Skeletal muscle satellite cell (primary cell): Measurements from ENCODE around the gene FAM120C.
A peak's percentile ranks its signal among the peaks of the same experiment; 100 is the strongest.

Experiments used
- H3K27me3 ChIP-seq: 2 replicates; pipeline ENCODE4 v1.7.0; 2013; ENCODE audit warnings: low read length; ENCODE audit not compliant: control insufficient read depth, insufficient read depth
- H3K36me3 ChIP-seq: 2 replicates; pipeline ENCODE4 v1.7.0; 2013; ENCODE audit warnings: mild to moderate bottlenecking, control low read depth, low read length; ENCODE audit not compliant: insufficient read depth
- H3K4me1 ChIP-seq: 2 replicates; pipeline ENCODE4 v1.7.0; 2013; ENCODE audit warnings: low read length; ENCODE audit not compliant: control insufficient read depth, insufficient read depth
- H3K4me2 ChIP-seq: 2 replicates; pipeline ENCODE4 v1.7.0; 2013; ENCODE audit warnings: mild to moderate bottlenecking, low read length
- H3K4me3 ChIP-seq: 2 replicates; pipeline ENCODE4 v1.7.0; 2013; ENCODE audit warnings: low read length
- H3K9ac ChIP-seq: 2 replicates; pipeline ENCODE4 v1.7.0; 2013; ENCODE audit warnings: mild to moderate bottlenecking, low read depth, low read length, moderate library complexity
- H3K9me3 ChIP-seq: replicated peaks from 2 replicates; pipeline ENCODE4 v1.7.0; 2013; ENCODE audit warnings: mild to moderate bottlenecking, control low read depth, low read length

The FAM120C gene

DNA sequence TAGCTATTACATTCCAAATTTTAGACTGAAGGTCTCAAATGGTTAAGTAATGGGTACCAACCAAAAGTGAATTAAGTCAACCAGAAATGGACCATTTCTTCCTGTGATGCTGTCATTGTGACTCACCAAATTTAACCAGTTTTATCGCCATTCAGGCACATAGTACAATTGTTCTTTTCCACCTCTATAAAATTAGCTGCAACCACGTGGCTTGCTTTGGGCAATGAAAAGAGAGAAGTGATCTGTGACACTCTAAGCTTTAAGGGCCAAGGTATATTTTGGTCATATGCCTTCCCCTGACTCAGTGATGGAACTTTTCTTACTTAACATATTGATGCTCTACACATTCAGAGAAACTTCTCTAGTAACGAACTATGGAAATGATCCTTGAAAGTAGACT is 118.5 kb downstream of the FAM120C start:
- Histone ChIP-seq H3K4me3 (no peak overlapping the region), H3K9me3 (no peaks in the 10 kb centered on the region), H3K9ac (no peak overlapping the region), H3K4me1 (peaks cover 3% of the 10 kb centered on the region), H3K4me2 (no peak overlapping the region), H3K36me3 (no peaks in the 10 kb centered on the region), H3K27me3 (no peaks in the 10 kb centered on the region)

DNA sequence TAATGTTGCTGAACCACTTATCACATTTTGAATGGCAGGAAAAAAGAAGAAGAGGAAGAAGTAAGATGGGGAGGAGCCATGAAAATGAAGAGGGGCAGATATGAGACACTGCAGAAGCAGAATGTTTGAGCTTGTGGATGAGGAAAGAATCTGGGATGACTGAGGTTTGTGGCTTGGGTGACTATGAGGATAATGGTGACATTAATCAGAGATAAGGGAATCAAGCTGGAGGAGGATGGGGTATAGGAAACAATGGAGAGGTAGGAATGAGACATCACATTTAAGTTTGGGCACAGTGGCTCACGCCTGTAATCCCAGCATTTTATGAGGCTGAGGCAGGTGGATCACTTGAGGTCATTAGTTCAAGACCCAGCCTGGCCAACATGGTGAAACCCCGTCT is 119.7 kb downstream of the FAM120C start:
- Histone ChIP-seq H3K9ac (no peak overlapping the region), H3K4me1 (peaks cover 3% of the 10 kb centered on the region), H3K9me3 (no peaks in the 10 kb centered on the region), H3K4me2 (no peak overlapping the region), H3K27me3 (no peaks in the 10 kb centered on the region), H3K36me3 (no peaks in the 10 kb centered on the region), H3K4me3 (no peak overlapping the region)

DNA sequence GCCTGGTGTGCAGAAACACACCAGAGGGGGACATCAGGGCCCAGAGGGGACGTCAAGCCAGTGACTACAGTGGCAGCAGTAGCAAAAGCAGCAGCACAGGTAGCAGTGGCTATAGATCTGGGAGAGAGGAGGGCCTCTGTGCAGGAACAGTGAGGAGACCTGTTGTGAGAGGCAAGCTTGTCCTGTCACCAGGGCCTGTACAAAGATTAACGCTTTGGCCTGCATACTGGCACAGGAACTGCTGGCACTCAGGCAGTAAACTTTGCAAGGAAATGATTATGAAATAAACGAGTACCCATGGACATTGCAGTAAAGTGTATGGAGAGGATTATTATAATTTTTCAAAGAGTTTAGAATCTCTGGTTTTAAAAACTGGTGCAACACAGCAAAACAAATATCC is 133.3 kb downstream of the FAM120C start:
- Histone ChIP-seq H3K36me3 (no peaks in the 10 kb centered on the region), H3K27me3 (no peaks in the 10 kb centered on the region), H3K4me1 (no peaks in the 10 kb centered on the region), H3K4me2 (no peak overlapping the region), H3K9me3 (no peaks in the 10 kb centered on the region), H3K4me3 (no peak overlapping the region), H3K9ac (no peak overlapping the region)

DNA sequence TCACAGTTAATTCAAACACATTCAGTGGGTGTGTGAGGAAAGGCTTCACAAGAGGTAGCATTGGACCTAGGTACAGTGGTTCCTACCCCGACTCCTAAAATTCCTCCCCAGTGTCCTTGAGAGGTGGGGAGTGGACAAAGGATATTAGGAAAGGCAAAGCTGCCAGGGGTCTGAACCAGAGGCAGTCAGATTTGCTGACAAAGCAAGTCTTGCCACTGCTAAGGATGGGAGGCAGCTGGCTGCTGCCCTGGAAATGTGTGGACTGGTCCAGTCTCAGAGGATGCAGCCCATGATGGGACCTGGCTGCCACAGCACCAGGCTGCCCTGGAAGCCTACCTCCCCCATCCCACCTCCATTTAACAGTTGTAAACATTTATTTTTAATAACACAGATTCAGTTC is 134.6 kb downstream of the FAM120C start:
- no peaks in the 10 kb centered on the region for H3K27me3 ChIP-seq
- no peak overlapping the region for H3K4me3 ChIP-seq
- H3K9ac ChIP-seq = no peak overlapping the region
- H3K9me3 ChIP-seq = no peaks in the 10 kb centered on the region
- H3K36me3 ChIP-seq = no peaks in the 10 kb centered on the region
- H3K4me1 ChIP-seq = no peaks in the 10 kb centered on the region
- H3K4me2 ChIP-seq = no peak overlapping the region

DNA sequence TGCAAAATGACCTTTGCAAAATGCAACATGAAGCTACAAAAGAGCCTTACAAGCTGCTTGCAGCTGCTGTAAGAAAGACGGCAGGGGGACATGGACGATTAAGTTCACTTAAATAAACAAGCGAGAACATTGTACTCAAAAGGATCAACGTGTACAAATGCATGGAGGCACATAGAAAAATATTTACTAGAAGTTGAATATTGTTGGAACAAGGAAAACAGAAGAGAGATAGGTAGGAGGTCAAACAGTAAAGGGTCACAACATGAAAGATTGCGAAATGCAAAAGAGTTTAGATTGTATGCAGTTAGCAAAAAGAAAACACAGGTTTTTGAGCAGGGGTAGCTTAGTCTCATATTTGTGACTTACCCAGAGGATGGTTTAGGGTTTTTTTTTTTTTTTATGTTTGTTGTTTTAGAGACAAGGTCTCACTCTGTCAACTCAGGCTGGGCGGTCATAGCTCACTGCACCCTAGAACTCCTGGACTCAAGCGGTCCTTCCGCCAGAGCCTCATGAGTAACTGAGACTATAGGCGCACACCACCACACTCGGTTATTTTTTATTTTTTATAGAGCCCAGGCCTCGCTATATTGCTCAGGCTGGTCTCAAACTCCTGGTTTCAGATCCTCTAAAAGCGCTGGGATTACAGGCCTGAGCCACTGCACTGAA is 137.4 kb downstream of the FAM120C start:
- Histone ChIP-seq H3K9ac (no peak overlapping the region), H3K9me3 (no peaks in the 10 kb centered on the region), H3K4me2 (peak overlapping the region; percentile 82), H3K4me1 (no peaks in the 10 kb centered on the region), H3K27me3 (no peaks in the 10 kb centered on the region), H3K4me3 (peak overlapping the region; percentile 82), H3K36me3 (peaks cover 3% of the 10 kb centered on the region)

DNA sequence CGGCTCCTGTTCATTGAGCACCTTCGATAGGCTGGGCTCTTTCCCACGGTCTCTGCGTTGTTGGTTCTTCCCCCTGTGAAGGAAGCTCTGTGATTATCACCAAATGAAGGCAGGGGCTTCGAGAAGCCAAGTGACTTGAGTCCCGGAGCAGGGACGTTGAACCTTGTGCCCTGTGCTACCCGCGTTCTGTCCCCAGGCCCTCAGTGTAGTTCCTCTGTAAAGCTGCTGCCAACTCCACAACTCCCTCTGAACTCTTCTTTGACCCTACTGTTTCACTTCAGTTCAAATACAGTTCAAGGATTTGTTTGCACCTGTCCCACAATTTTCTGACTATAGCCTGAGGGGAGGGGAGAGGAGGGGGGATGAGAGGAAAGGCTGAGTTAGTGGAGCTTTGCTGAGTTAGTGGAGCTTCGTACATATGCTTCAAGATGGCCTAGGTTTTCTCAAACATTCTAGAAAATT is 138.1 kb downstream of the FAM120C start:
- no peaks in the 10 kb centered on the region for H3K9me3 ChIP-seq
- H3K9ac ChIP-seq = peak overlapping the region; percentile 97
- peaks cover 3% of the 10 kb centered on the region for H3K36me3 ChIP-seq
- H3K4me1 ChIP-seq = no peaks in the 10 kb centered on the region
- peak overlapping the region; percentile 82 for H3K4me3 ChIP-seq
- no peaks in the 10 kb centered on the region for H3K27me3 ChIP-seq
- peak overlapping the region; percentile 82 for H3K4me2 ChIP-seq

DNA sequence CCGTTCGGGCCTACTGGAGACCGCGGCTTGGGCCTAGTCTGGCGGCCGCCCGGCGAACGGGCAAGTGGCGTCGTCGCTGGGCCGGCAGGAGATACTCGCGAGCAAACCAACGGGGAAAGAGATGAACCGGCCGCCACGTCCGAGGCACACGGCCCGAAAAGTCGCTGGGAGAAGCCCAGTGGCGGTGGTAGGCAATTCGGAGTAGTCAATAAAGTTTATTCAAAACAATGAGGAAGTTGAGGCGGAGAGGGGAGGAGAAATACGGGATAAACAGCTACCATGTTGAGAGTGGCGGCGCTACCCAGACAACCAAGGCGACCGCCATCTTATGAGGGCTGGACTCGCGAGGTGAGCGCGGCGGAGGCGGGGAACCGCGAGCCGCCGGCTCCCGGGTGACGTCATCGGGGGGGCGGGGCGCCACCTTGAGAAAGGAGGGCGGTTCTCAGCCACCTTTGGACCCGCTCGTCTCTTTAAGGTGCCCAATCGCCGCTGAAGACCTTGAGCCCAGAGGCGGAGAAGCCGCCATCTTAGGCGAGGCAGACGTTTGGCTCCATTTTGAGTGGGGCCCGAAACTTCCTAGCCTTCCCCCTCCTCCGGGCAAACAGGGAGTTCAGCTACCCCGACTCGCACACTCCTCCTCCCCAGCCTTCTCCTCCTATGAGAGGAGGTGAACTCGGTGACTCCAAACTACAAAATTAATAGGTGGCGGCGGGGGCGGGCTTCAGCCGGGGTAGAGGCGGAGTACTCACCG is 138.8 kb downstream of the FAM120C start, which contains the start of gene PHF8:
Gene PHF8, minus strand, starts transcription at position 348 of the 751 bp plus-strand sequence. CDS start 1,745 bp downstream, outside the sequence.
- Histone ChIP-seq H3K27me3 (no peaks in the 10 kb centered on the region), H3K4me1 (no peaks in the 10 kb centered on the region)

DNA sequence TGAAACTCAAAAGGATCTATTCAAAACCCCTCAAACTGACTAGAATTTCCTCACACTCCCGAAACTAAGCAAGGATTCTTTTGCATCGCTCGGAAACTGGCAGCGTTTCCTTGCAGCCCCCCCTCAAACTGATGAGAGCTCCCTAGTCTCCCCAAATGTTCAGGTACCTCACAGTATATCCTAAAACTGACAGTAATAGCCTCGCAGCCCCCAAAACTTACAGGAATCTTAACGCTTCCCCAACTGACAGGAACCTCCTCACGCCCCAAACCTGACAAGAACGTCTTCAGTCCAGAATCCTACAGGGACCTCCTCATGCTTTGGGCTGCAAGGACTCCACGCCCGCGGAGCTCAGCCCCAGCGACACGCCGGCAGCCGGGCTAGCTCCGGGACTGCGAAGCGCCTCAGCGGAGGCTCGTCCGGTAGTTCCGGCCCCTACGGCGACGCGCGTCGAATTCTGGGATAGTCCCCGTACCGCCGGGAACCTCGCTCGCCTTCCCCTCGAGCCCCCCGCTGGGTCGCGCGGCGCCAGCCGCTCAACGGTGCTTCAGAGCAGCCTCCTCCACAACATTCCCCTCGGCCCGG is 139.4 kb downstream of the FAM120C start:
- H3K36me3 ChIP-seq = peaks cover 3% of the 10 kb centered on the region
- H3K4me3 ChIP-seq = peak overlapping the region; percentile 82
- H3K4me1 ChIP-seq = no peaks in the 10 kb centered on the region
- H3K4me2 ChIP-seq = peak overlapping the region; percentile 82
- H3K9me3 ChIP-seq = no peaks in the 10 kb centered on the region
- peak overlapping the region; percentile 97 for H3K9ac ChIP-seq
- no peaks in the 10 kb centered on the region for H3K27me3 ChIP-seq

More for the DNA sequence above, 138.8 kb downstream of the FAM120C start, which contains the start of gene PHF8:
- Histone ChIP-seq H3K36me3 (peaks cover 3% of the 10 kb centered on the region), H3K4me3 (peak within 1 kb of the TSS; percentile 82), H3K4me2 (peak within 1 kb of the TSS; percentile 82), H3K9me3 (no peaks in the 10 kb centered on the region), H3K9ac (peak within 1 kb of the TSS; percentile 97)

DNA sequence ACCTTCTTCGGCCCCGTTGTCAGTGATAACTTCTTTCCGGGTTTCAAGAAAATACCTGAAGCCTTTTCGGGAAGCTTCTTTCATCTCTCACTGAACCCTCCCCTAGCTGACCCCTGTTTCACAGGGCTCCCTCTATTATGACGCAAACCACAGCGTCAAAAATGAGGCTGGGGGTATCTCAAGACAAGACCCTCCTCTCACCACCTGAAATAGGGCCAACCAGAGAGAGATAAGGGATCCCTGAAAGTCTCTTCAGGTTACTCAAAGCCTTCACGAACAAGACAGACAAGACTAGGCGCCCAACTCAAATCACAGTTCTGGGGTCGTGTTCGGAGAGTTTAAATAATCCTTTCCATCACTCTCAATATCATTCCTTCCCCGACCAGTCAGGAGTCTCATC is 140.0 kb downstream of the FAM120C start:
- no peaks in the 10 kb centered on the region for H3K9me3 ChIP-seq
- no peaks in the 10 kb centered on the region for H3K4me1 ChIP-seq
- H3K36me3 ChIP-seq = peaks cover 3% of the 10 kb centered on the region
- H3K4me2 ChIP-seq = peak overlapping the region; percentile 82
- H3K27me3 ChIP-seq = no peaks in the 10 kb centered on the region
- peak overlapping the region; percentile 97 for H3K9ac ChIP-seq
- H3K4me3 ChIP-seq = peak overlapping the region; percentile 82

DNA sequence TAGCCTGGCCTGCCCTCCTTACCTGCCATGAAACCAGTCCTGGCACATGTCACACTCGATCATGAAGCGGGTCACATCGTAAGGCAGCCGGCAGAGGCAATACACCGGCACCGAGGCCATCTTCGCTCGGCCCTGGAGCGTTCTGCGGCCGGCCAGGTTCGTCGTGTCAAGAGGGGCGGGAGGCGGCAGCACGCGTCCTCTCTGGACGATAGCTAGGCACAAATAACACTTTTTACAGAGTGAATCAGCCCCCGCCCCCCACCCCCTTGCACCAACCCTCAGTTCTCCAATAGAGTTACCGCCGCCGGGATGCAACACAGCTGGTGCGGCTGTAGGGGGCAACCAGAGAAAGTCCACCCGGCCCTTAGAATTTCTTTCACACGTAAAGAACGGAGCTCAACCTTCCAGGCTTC is 140.4 kb downstream of the FAM120C start:
- Histone ChIP-seq H3K27me3 (no peaks in the 10 kb centered on the region), H3K4me2 (peak overlapping the region; percentile 82), H3K4me1 (no peaks in the 10 kb centered on the region), H3K4me3 (peak overlapping the region; percentile 82), H3K9ac (peak overlapping the region; percentile 97), H3K9me3 (no peaks in the 10 kb centered on the region), H3K36me3 (peaks cover 3% of the 10 kb centered on the region)

DNA sequence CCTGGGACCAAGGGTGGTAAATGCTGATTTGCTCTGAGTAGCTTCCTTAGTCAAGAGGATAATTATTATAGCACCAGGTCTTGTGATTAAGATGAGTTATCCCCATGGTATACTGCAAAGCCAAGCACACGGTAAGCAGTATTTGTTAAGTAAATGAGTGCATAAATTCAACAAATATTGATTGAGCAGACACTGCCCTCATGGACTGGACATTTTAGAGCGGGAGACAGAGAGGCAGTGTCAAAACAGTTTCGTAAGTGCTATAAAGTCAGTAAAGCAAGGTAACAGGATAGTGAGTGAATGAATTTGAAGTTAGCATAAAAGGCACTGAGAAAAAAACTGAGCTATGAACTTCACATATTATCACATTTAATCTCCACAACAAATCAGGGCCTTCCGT is 152.7 kb downstream of the FAM120C start:
- Histone ChIP-seq H3K27me3 (no peaks in the 10 kb centered on the region), H3K4me3 (no peak overlapping the region), H3K4me2 (no peak overlapping the region), H3K9ac (no peak overlapping the region), H3K36me3 (peaks cover 11% of the 10 kb centered on the region), H3K4me1 (no peaks in the 10 kb centered on the region), H3K9me3 (no peaks in the 10 kb centered on the region)
